RWPE2 (cell line): Measurements from ENCODE around the gene MYO18A.

Experiments used
- ATAC-seq: fragments of 200-7000 bp; cut with Tn5 transposase; 3 replicates; pipeline ENCODE4 v1.9.1; 2021; ENCODE audit warnings: low read depth
- DNase-seq: peaks from one replicate; pipeline ENCODE4 v3.0.0-alpha.2; 2020; ENCODE audit warnings: low spot score
- H3K27ac ChIP-seq: fragments of 450-650 bp; 2 replicates; pipeline ENCODE4 v1.5.1; 2017; ENCODE audit warnings: mild to moderate bottlenecking; ENCODE audit not compliant: poor library complexity, severe bottlenecking
- H3K27me3 ChIP-seq: fragments of 250-450 bp; sonication (Bioruptor Pico); 2 replicates; pipeline ENCODE4 v1.5.1; 2021; ENCODE audit warnings: mild to moderate bottlenecking, moderate library complexity; ENCODE audit not compliant: insufficient read depth, poor library complexity, severe bottlenecking
- H3K36me3 ChIP-seq: fragments of 250-450 bp; sonication (Bioruptor Pico); 2 replicates; pipeline ENCODE4 v1.5.1; 2020; ENCODE audit warnings: low read depth, mild to moderate bottlenecking, moderate library complexity
- H3K4me1 ChIP-seq: fragments of 250-450 bp; sonication (Bioruptor Pico); 2 replicates; pipeline ENCODE4 v1.5.1; 2021; ENCODE audit warnings: mild to moderate bottlenecking, moderate library complexity; ENCODE audit not compliant: insufficient read depth, poor library complexity, severe bottlenecking
- H3K4me3 ChIP-seq: fragments of 250-450 bp; sonication (Bioruptor Pico); 2 replicates; pipeline ENCODE4 v1.5.1; 2021; ENCODE audit warnings: mild to moderate bottlenecking, moderate library complexity; ENCODE audit not compliant: severe bottlenecking
- H3K9me3 ChIP-seq: fragments of 250-450 bp; sonication (Bioruptor Pico); 2 replicates; pipeline ENCODE4 v1.5.1; 2021; ENCODE audit warnings: mild to moderate bottlenecking, moderate library complexity; ENCODE audit not compliant: severe bottlenecking
- TF ChIP-seq, protein P1 (sequence below): fragments of 450-650 bp; IDR thresholded peaks from one replicate; pipeline ENCODE4 v1.5.1; 2017; ENCODE audit warnings: mild to moderate bottlenecking, moderate library complexity; ENCODE audit not compliant: poor library complexity, severe bottlenecking

Gene MYO18A

DNA sequence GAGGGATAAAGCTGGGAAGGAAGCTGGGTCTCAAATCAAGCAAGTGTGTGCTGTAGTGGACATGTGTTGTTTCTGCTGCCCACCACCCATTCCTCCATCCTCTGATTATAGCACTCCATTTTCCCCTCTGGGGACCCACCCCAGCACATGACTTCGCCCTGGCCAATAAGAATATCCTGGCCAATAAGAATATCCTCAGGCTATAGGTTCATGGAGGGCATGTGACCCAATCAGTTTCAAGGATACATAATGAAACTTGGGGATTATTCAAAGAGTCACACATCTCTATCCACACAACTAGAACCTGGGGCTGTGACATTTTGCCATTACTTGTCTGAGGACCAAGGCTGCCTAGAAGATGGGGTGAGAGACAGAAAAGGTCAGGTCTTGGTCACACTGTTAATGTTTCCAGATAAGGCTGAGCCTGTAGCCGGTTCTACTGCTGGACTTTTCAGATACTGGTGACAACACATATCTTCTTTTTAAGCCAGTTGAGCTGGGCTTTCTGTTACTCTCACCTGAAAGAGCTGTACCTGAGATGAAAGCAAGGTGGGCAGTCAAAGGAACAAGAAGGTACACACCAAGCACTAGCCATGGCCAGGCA is 33.7 kb downstream of the MYO18A start:
- DNase-seq (no peak), ATAC-seq (no peak)
- no peaks in the 10 kb centered on the region for H3K27me3 ChIP-seq
- TF ChIP-seq, protein P1, sequence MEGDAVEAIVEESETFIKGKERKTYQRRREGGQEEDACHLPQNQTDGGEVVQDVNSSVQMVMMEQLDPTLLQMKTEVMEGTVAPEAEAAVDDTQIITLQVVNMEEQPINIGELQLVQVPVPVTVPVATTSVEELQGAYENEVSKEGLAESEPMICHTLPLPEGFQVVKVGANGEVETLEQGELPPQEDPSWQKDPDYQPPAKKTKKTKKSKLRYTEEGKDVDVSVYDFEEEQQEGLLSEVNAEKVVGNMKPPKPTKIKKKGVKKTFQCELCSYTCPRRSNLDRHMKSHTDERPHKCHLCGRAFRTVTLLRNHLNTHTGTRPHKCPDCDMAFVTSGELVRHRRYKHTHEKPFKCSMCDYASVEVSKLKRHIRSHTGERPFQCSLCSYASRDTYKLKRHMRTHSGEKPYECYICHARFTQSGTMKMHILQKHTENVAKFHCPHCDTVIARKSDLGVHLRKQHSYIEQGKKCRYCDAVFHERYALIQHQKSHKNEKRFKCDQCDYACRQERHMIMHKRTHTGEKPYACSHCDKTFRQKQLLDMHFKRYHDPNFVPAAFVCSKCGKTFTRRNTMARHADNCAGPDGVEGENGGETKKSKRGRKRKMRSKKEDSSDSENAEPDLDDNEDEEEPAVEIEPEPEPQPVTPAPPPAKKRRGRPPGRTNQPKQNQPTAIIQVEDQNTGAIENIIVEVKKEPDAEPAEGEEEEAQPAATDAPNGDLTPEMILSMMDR, result no peak
- H3K4me3 ChIP-seq, result no peak overlapping the region
- H3K9me3 ChIP-seq, result no peaks in the 10 kb centered on the region
- H3K4me1 ChIP-seq, result peaks cover 32% of the 10 kb centered on the region
- H3K27ac ChIP-seq, result no peak overlapping the region
- H3K36me3 ChIP-seq, result peaks cover 4% of the 10 kb centered on the region; the same call in 1 of the 2 replicates

DNA sequence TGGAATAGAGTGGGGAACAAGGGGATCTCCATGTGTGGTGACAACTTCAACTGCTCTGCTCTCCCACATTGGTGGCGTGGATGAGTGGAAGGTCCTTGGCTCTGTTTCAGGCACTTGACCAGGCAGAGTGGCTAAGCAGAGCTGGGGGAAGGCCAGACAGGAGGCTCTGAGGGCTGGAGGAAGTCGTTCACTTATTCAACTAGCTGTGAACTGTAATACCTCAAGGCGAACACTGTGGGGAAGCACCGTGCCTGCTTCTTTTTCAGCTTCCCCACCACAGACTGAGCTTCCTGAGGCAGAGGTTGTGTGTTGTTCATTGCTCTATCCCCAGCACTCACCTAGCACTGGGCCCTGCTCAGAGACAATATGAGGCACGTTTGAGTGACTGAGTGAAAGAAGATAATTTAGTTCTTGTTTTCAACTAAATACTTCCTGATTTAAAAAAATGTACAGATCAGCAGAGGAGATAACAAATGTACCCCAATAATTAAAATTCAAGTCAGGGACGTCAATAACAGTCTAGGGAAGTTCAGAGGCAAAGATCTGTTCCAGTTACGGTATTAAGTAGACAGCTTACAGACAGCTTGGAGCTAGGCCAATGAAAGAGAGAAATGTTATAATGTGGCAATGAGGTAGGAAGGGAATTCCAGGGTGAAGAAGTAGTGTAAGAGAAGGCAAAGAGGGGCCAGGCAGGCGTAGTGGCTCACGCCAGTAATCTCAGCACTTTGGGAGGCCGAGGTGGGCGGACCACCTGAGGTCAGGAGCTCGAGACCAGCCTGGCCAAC is 34.7 kb downstream of the MYO18A start:
- Histone ChIP-seq H3K4me1 (peaks cover 25% of the 10 kb centered on the region), H3K9me3 (no peaks in the 10 kb centered on the region), H3K4me3 (no peak overlapping the region), H3K36me3 (peaks cover 4% of the 10 kb centered on the region; the same call in 1 of the 2 replicates), H3K27ac (no peak overlapping the region), H3K27me3 (no peaks in the 10 kb centered on the region)
- no peak for DNase-seq
- ATAC-seq, result peak; percentile 32; the same call in 2 of the 3 replicates
- TF ChIP-seq, protein P1, result peak; percentile 70

DNA sequence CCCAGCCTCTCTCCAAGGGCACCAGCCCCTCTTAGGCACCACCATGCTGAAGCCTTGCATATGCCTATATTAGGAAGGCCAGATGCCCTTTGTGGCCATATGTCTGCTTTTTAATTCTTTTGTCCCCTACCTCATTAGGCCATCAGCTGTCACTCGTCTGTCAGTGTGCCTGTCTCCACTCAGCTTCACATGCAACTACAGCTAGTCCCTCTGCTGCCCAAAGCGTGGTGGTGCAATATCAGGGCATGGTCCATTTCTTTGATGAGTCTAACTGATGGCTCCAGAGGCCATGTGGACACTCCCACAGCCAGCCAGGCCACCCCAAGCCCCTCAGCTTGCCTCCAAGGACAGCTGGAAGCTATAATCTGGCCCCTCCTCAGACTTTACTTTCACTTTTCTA is 36.3 kb downstream of the MYO18A start:
- ATAC-seq (no peak), DNase-seq (no peak)
- no peak overlapping the region for H3K4me3 ChIP-seq
- TF ChIP-seq, protein P1, result peak; percentile 29
- no peak overlapping the region for H3K27ac ChIP-seq
- H3K9me3 ChIP-seq, result no peaks in the 10 kb centered on the region
- H3K36me3 ChIP-seq, result peaks cover 4% of the 10 kb centered on the region; the same call in 1 of the 2 replicates
- no peaks in the 10 kb centered on the region for H3K27me3 ChIP-seq
- H3K4me1 ChIP-seq, result peaks cover 20% of the 10 kb centered on the region

DNA sequence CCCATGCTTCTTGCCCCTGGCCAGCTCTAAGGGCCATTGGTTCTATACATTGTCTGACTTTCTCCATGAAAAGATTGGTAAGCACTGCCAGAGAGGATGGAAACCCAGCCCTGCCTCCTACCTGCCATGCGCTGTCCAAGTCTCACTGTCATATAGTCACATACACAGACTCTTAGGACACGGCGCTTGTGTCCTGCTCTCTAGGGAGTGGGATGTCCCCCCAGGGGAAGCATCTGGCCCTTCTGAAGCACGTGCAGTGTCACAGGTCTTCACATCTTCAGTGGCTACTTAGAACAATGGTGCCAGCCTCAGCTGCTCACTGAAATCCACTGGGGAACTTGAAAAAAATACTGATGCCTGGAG is 38.7 kb downstream of the MYO18A start:
- Histone ChIP-seq H3K9me3 (no peaks in the 10 kb centered on the region), H3K36me3 (peaks cover 14% of the 10 kb centered on the region; the same call in 1 of the 2 replicates), H3K4me3 (no peak overlapping the region), H3K27ac (no peak overlapping the region), H3K27me3 (no peaks in the 10 kb centered on the region), H3K4me1 (peaks cover 20% of the 10 kb centered on the region)
- no peak for ATAC-seq
- TF ChIP-seq, protein P1, result no peak
- DNase-seq, result no peak
